Astrocyte (in vitro differentiated cells and primary cell): ENCODE data around the gene TMEM33. TPM values are rescaled to one million over a fixed set of nuclear protein-coding genes. Genes with fewer than 3 reads are reported as not detected.

Experiments used
- DNase-seq: peaks from one replicate; pipeline ENCODE4 v3.0.0-alpha.2; 2010; ENCODE audit warnings: low read depth
- FAIRE-seq: peaks from 2 replicates; lab custom pipeline; 2011; peaks lifted over from hg19 to GRCh38; lab: Jason Lieb, UNC
- H2AFZ ChIP-seq: 2 replicates; pipeline ENCODE4 v1.6.0; 2012; ENCODE audit warnings: low read depth, low read length, inconsistent platforms
- H3K27ac ChIP-seq: 2 replicates; pipeline ENCODE4 v1.5.1; 2011; ENCODE audit warnings: low read depth, low read length, inconsistent platforms
- H3K27me3 ChIP-seq: 2 replicates; pipeline ENCODE4 v1.6.0; 2011; ENCODE audit warnings: low read length, inconsistent platforms; ENCODE audit not compliant: insufficient read depth
- H3K36me3 ChIP-seq: 2 replicates; pipeline ENCODE4 v1.5.1; 2011; ENCODE audit warnings: low read length, inconsistent platforms; ENCODE audit not compliant: insufficient read depth
- H3K4me1 ChIP-seq: 2 replicates; pipeline ENCODE4 v1.5.1; 2011; ENCODE audit warnings: low read length, inconsistent platforms; ENCODE audit not compliant: insufficient read depth
- H3K4me2 ChIP-seq: 2 replicates; pipeline ENCODE4 v1.6.0; 2012; ENCODE audit warnings: low read length, inconsistent platforms
- H3K4me3 ChIP-seq: 2 replicates; pipeline ENCODE4 v1.5.1; 2011; ENCODE audit warnings: low read depth, mild to moderate bottlenecking, low read length, inconsistent platforms; ENCODE audit not compliant: insufficient read depth
- H3K79me2 ChIP-seq: 2 replicates; pipeline ENCODE4 v1.6.0; 2012; ENCODE audit warnings: mild to moderate bottlenecking, low read length, inconsistent platforms; ENCODE audit not compliant: insufficient read depth
- H3K9ac ChIP-seq: 2 replicates; pipeline ENCODE4 v1.6.0; 2012; ENCODE audit warnings: mild to moderate bottlenecking, low read length, inconsistent platforms
- H3K9me3 ChIP-seq: 2 replicates; pipeline ENCODE4 v1.5.1; 2012; ENCODE audit warnings: low read depth, mild to moderate bottlenecking, low read length, inconsistent platforms; ENCODE audit not compliant: insufficient read depth
- H4K20me1 ChIP-seq: 2 replicates; pipeline ENCODE4 v1.6.0; 2012; ENCODE audit warnings: low read length, inconsistent platforms; ENCODE audit not compliant: insufficient read depth
- H3K27ac Mint-ChIP-seq: one replicate; pipeline ENCODE4 v1.8.0; 2021; ENCODE audit warnings: mild to moderate bottlenecking, mixed read lengths; ENCODE audit not compliant: unreplicated experiment
- H3K27me3 Mint-ChIP-seq: one replicate; pipeline ENCODE4 v1.8.0; 2021; ENCODE audit warnings: low read depth, mixed read lengths; ENCODE audit not compliant: unreplicated experiment
- H3K36me3 Mint-ChIP-seq: one replicate; pipeline ENCODE4 v1.8.0; 2021; ENCODE audit warnings: low read depth, mixed read lengths; ENCODE audit not compliant: unreplicated experiment
- H3K4me1 Mint-ChIP-seq: one replicate; pipeline ENCODE4 v1.8.0; 2021; ENCODE audit warnings: low read depth, mixed read lengths; ENCODE audit not compliant: unreplicated experiment
- H3K4me3 Mint-ChIP-seq: one replicate; pipeline ENCODE4 v1.8.0; 2021; ENCODE audit warnings: mild to moderate bottlenecking, moderate library complexity, mixed read lengths; ENCODE audit not compliant: unreplicated experiment
- H3K9me3 Mint-ChIP-seq: one replicate; pipeline ENCODE4 v1.8.0; 2021; ENCODE audit warnings: mild to moderate bottlenecking, mixed read lengths; ENCODE audit not compliant: unreplicated experiment
- CTCF ChIP-seq: IDR thresholded peaks from 2 replicates; pipeline ENCODE4 v1.5.1; 2011; ENCODE audit warnings: low read depth, mild to moderate bottlenecking, inconsistent platforms, low read length, moderate library complexity; ENCODE audit not compliant: insufficient read depth
- EZH2 ChIP-seq: IDR thresholded peaks from 2 replicates; pipeline ENCODE4 v1.6.1; 2012; ENCODE audit warnings: mild to moderate bottlenecking, low read length, inconsistent platforms; ENCODE audit not compliant: insufficient read depth
- total RNA-seq: library from RNA; stranded (reverse); gene quantifications from 2 replicates; pipeline ENCODE4 v1.2.1, GENCODE V29; 2021

TMEM33 gene
- total RNA-seq, 1 donor from 2014 or later, result 84.0 TPM

GRCh38 chr4:41943506-41943905 is 8.3 kb downstream of the TMEM33 start:
- Mint-ChIP-seq H3K4me1 (peaks cover 3% of the 10 kb centered on the region), H3K36me3 (peaks cover 4% of the 10 kb centered on the region), H3K27me3 (no peaks in the 10 kb centered on the region), H3K4me3 (no peak overlapping the region), H3K9me3 (no peaks in the 10 kb centered on the region), H3K27ac (no peak overlapping the region)
- Histone ChIP-seq H3K4me2 (no peak overlapping the region), H4K20me1 (peaks cover 25% of the 10 kb centered on the region), H3K9ac (no peak overlapping the region), H3K79me2 (peaks cover 59% of the 10 kb centered on the region), H2AFZ (no peak overlapping the region), H3K27ac (no peak overlapping the region), H3K4me1 (no peaks in the 10 kb centered on the region), H3K4me3 (no peak overlapping the region), H3K9me3 (no peaks in the 10 kb centered on the region), H3K27me3 (no peaks in the 10 kb centered on the region), H3K36me3 (peaks cover 9% of the 10 kb centered on the region)
- DNase-seq, result no peak
- no peak for TF ChIP-seq CTCF
- TF ChIP-seq EZH2, result no peak
- no peak for FAIRE-seq

- H3K36me3 Mint-ChIP-seq, result peaks cover 4% of the 10 kb centered on the region
- no peaks in the 10 kb centered on the region for H3K27me3 Mint-ChIP-seq
- TF ChIP-seq CTCF, result no peak
- no peak for TF ChIP-seq EZH2
- H3K9me3 ChIP-seq, result no peaks in the 10 kb centered on the region
- no peak overlapping the region for H3K9ac ChIP-seq
- FAIRE-seq (no peak), DNase-seq (no peak)
- no peak overlapping the region for H3K27ac Mint-ChIP-seq
- H3K79me2 ChIP-seq, result peaks cover 55% of the 10 kb centered on the region
- H3K27ac ChIP-seq, result no peak overlapping the region
- peaks cover 21% of the 10 kb centered on the region for H4K20me1 ChIP-seq
- H3K27me3 ChIP-seq, result no peaks in the 10 kb centered on the region
- H2AFZ ChIP-seq, result no peak overlapping the region
- H3K4me2 ChIP-seq, result no peak overlapping the region
- H3K4me3 Mint-ChIP-seq, result no peak overlapping the region
- no peaks in the 10 kb centered on the region for H3K9me3 Mint-ChIP-seq
- H3K4me1 Mint-ChIP-seq, result no peaks in the 10 kb centered on the region
- no peaks in the 10 kb centered on the region for H3K4me1 ChIP-seq
- H3K4me3 ChIP-seq, result no peak overlapping the region
- H3K36me3 ChIP-seq, result peaks cover 6% of the 10 kb centered on the region
Observed at GRCh38 chr4:41944089-41944488, 8.9 kb downstream of the TMEM33 start.

- peaks cover 10% of the 10 kb centered on the region for H3K79me2 ChIP-seq
- H3K27me3 ChIP-seq, result no peaks in the 10 kb centered on the region
- H3K4me3 Mint-ChIP-seq, result no peak overlapping the region
- H4K20me1 ChIP-seq, result peaks cover 14% of the 10 kb centered on the region
- peaks cover 26% of the 10 kb centered on the region for H3K36me3 ChIP-seq
- peaks cover 2% of the 10 kb centered on the region for H3K36me3 Mint-ChIP-seq
- H3K27ac Mint-ChIP-seq, result no peak overlapping the region
- no peak overlapping the region for H3K4me3 ChIP-seq
- no peak for TF ChIP-seq CTCF
- TF ChIP-seq EZH2, result no peak
- H2AFZ ChIP-seq, result no peak overlapping the region
- FAIRE-seq (no peak), DNase-seq (no peak)
- H3K9ac ChIP-seq, result no peak overlapping the region
- H3K4me2 ChIP-seq, result no peak overlapping the region
- H3K4me1 ChIP-seq, result no peaks in the 10 kb centered on the region
- H3K27ac ChIP-seq, result no peak overlapping the region
- H3K4me1 Mint-ChIP-seq, result no peaks in the 10 kb centered on the region
- no peaks in the 10 kb centered on the region for H3K9me3 ChIP-seq
- no peaks in the 10 kb centered on the region for H3K9me3 Mint-ChIP-seq
- H3K27me3 Mint-ChIP-seq, result no peaks in the 10 kb centered on the region
Observed at GRCh38 chr4:41949531-41949930, 14.3 kb downstream of the TMEM33 start.
